GM19438 (cell line): ENCODE data around the gene IRAK3.

Experiments
- ATAC-seq: cut with Tn5 transposase; IDR thresholded peaks from one replicate; pipeline ENCODE4 v1.9.1; 2021; ENCODE audit warnings: low read depth; ENCODE audit not compliant: unreplicated experiment

IRAK3 gene

DNA sequence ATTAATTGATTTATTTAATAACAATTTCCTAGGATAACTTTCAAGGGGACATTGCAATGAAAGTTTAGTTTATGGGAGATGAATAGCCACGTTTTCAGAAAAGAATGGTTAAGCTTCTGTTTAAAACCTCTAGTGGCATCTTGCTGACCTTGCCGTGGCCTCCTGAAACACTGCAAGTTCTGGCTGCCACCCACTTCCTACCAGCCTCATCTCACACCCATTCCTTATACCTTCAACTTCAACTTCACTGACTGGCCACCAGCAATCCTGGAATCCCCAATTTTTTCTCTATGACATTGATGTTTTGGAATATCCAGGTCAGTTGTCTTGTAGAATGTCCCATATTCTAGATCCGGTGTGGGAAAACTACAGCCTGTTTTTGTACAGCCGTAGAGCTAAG is 108.1 kb downstream of the IRAK3 start:
- ATAC-seq = no peak

DNA sequence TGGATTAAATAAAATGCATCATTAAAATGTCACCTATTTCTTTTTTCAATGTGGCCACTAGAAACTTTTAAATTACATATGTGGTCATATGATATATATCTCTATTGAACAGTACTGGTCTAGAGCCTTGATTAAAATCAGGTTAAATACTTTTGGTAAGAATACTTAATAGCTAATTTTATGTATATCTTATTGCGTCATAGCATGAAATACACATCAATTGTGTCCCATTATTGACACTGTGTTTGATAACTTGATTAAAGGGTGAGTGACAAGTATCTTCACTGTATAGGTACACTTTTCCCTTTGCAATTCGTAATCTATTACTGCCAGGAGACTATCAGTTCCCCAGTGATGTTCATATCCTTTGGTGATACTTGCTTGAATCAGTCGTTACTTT is 108.9 kb downstream of the IRAK3 start:
- no peak for ATAC-seq

DNA sequence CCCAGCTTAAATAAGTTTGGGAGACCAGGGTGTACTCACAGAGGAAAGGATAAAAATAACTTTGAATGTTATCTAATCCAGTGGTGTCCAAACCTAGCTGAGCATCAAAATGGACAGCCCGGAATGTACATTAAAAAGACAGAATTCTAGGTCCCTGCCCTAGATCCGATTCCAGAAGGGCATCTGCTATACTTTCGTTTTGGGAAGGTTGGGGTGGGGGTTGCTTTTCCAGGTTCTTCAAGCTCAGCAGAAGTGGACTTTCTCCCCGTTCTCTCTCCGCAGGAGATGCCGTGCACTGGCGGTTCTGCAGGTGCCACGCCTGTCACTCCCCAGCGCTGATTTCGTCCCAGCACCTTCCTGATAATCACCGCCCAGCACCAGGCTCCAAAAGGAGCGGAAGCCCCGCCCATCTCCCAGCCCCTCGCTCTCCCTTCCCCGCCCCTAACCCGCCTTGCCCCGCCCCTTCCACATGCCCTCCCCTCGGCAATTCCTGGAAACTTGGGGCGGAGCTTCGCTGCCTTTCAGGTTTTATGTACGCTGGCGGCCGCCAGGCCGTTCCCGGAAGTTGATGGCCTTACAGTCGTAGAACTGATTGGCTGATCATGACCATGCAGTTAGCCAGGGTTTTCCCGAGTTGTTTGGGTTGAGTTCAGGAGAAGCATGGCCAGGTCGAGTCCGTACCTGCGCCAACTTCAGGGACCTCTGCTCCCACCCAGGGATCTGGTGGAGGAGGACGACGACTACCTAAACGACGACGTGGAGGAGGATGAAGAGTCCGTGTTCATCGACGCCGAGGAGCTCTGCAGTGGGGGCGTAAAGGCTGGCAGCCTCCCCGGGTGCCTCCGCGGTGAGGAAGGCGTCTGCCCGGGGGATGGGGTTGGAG is 113.2 kb downstream of the IRAK3 start, which contains the start of gene HELB:
HELB (plus strand) TSS at position 550 of the 883 bp plus-strand sequence; CDS start at position 661, 111 bp downstream.
- ATAC-seq = peak; percentile 87

DNA sequence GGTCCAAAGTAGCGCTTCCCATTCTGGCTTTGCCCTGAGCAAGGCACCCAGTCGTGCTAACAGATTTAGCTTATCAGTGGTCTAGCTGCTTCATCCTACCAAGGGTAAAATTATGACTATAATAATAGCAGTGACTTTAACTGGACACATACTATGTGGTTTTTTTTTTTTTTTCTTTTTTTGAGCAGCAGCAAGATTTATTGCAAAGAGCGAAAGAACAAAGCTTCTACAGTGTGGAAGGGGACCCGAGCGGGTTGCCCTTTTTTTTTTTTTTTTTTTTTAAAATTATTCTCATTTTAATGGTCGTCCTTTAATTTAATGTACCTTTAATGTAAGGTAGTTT is 113.8 kb downstream of the IRAK3 start:
- no peak for ATAC-seq

DNA sequence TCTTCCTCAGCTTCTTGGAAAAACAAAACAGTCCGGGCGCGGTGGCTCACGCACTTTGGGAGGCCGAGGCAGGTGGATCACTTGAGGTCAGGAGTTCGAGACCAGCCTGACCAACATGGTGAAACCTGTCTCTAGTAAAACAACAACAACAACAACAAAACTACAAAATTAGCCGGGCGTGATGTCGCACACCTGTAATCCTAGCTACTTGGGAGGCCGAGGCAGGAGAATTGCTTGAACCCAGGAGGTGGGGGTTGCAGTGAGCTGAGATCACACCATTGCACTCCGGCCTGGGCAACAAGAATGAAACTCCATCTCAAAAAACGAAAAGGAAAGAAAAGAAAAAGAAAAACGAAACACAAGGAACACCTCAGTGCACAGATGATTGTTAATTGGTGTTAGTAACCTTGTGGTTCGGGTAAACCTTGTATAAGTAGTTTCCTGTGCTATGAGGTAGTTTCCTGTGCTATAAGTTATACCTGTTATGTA is 114.3 kb downstream of the IRAK3 start:
- ATAC-seq = peak; percentile 39
